LNCaP clone FGC (cell line): ENCODE data around the gene ZNF521.

Source experiments
- DNase-seq: peaks from one replicate; pipeline ENCODE4 v3.0.0-alpha.2; 2011; ENCODE audit warnings: low read depth
- H3K4me3 ChIP-seq: 2 replicates; pipeline ENCODE4 v1.5.1; 2011; ENCODE audit warnings: mild to moderate bottlenecking, low read depth, low read length, control low read depth
- TF ChIP-seq, protein P1 (sequence below): IDR thresholded peaks from 2 replicates; pipeline ENCODE4 v1.5.1; 2012; ENCODE audit warnings: mild to moderate bottlenecking; ENCODE audit not compliant: control insufficient read depth, insufficient read depth; ENCODE audit errors: extremely low read depth

The ZNF521 gene

DNA sequence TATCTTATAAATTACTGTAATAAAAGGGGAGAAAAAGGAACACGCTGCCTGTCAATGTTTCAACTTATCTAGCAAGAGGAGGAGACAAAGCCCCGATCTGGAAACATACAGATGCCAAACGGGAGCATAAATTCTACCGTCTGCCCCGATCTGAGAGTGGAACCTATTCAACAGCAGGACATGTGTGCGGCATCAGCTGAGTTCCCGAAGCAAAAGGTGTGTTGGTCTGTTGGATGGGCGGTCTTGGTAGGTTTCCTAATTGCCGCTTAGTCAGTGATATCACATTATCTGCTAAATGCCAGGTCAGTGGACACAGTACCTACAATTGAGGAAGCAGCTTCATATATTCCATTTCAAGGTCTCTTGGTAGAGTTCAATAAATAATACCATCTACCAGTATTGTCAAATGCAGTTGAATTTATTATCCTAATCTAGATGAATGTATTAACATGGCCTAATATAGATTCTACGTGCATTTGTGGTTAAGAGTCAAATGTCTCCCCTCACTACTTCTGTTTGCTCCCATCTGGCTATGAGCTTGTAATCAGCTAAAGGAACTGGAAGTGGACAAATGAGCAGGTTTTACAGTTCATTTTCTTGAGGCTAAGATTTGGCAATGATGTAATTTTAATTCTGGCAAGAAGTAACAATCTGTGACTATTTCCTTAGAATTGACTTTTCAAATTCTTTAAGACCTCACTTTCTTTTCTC, 219.0 kb downstream of the ZNF521 start:
- no peak for DNase-seq
- H3K4me3 ChIP-seq, result no peak overlapping the region
- TF ChIP-seq, protein P1, sequence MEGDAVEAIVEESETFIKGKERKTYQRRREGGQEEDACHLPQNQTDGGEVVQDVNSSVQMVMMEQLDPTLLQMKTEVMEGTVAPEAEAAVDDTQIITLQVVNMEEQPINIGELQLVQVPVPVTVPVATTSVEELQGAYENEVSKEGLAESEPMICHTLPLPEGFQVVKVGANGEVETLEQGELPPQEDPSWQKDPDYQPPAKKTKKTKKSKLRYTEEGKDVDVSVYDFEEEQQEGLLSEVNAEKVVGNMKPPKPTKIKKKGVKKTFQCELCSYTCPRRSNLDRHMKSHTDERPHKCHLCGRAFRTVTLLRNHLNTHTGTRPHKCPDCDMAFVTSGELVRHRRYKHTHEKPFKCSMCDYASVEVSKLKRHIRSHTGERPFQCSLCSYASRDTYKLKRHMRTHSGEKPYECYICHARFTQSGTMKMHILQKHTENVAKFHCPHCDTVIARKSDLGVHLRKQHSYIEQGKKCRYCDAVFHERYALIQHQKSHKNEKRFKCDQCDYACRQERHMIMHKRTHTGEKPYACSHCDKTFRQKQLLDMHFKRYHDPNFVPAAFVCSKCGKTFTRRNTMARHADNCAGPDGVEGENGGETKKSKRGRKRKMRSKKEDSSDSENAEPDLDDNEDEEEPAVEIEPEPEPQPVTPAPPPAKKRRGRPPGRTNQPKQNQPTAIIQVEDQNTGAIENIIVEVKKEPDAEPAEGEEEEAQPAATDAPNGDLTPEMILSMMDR, result no peak

DNA sequence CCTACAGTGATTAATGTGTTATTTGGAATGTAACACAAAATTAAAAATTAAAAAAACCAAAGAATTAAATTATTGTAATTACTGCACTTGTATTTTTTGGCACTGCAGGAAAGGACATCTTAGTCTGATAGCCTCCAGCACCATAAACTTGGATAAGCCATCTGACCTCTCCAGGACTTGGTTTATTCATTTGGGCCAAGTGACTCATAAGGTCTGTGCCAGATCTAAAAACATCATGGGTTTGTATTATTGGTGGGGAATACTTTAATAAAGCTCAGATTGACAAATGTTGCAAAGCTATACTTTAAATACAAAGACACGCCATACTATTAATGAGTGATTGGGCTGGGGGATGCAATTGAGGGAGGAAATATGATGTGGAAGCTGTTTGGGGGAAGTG, 225.2 kb downstream of the ZNF521 start:
- TF ChIP-seq, protein P1, result no peak
- H3K4me3 ChIP-seq, result no peak overlapping the region
- no peak for DNase-seq

DNA sequence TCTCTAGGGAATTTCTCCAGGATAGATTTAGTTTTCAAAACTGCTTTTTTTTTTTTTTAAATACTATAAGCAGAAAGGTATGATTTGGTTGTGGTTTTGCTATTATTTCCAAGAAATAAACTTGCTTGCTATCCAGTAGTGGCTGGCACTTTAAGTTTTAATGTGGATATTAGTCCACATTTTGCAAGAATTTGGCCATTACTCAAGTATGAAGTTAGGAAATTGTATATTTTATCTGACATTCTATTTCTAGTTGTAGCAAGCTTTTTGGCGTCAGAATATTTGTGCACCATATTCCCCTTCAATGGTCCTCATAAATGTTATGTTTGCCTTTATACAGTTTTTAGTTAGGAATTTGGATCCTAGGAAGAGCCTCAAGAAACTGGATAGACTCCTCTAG, 226.3 kb downstream of the ZNF521 start:
- TF ChIP-seq, protein P1, result no peak
- no peak overlapping the region for H3K4me3 ChIP-seq
- DNase-seq, result no peak

DNA sequence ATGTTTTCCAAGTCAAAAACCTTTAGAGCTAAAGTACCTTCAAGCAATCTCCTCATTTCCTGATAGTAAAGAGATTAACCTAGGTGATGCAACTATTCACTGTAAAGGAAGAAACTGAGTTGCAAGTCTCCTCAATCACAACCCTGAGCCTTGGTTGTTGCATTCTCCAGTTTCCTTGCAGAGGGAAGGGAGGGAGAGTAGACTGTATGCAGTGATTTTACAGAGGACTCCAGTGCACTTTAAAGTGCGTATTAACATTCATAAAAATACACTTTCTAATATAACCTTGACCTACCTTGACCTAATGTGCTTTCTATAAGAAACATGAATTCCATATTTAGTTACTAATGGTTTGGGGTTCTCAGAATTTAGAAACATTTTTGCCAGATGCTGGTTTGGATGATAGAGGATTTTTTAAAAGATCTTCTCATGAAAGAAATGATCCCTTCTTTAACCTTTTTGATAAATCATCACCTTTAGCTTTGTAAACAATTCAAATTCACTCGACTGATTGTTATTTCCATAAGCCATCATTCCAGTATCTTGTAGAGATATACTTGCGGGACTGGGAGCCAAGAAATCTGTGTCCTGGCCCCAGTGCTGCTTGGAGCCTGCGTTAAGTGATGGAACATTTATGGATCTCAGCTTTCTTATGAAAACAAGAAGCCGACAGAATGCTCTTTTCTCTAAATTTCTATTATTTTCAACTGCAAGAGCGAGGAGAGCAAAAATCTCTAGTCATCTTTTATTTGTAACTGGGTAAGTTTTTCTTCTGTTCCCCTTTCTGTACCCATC, 228.3 kb downstream of the ZNF521 start:
- DNase-seq, result no peak
- TF ChIP-seq, protein P1, result no peak
- H3K4me3 ChIP-seq, result no peak overlapping the region

DNA sequence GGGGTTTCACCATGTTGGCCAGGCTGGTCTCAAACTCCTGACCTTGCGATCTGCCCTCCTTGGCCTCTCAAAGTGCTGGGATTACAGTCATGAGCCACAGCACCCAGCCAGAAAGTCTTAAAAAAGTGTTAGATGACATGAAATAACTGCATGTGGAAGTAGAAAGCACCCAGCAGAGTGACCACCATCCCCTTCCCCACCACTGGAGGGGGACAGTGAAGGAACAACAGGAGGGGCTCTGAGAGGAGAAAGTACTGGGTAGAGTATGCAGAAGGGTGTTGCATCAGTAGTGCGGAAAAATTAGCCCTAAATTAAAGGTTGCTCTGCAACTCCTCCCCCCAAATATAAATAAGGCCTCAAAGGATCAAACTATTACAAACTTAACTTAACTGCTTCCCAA, 230.5 kb downstream of the ZNF521 start:
- no peak for DNase-seq
- H3K4me3 ChIP-seq, result no peak overlapping the region
- TF ChIP-seq, protein P1, result no peak

DNA sequence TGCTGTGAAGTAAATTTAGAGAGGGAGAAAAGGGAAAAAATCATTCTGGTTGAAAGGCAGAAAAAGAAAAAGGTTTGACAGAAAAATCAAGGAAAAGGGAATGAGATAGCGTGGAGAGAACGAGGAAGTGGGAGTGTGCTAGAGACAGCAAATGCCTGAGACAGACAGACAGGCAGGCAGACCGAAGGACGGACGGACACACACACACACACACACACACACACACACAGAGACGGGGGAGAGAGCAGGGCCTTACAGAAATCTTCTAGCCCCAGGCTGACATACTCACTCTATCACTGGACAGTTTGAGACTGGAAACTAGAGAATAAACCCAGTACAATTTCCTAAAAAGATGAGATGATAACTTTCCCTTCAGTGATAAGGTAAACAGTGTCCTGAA, 238.4 kb downstream of the ZNF521 start:
- H3K4me3 ChIP-seq, result no peak overlapping the region
- no peak for DNase-seq
- TF ChIP-seq, protein P1, result no peak
